Esophagus squamous epithelium (tissue), 4 donors: ENCODE measurements around the gene FOSL2.

Source experiments
- POLR2A ChIP-seq, 4 donors: fragments of 450-650 bp; IDR thresholded peaks; one replicate each; pipeline ENCODE4 v1.6.1; 2017; ENCODE audit warnings: antibody characterized with exemption in 4 of 4, mild to moderate bottlenecking in 4 of 4, moderate library complexity in 3 of 4
- TF ChIP-seq, protein P1 (sequence below), 6 experiments: fragments of 450-650 bp in 4 of 6; fragments of 200-600 bp in 2 of 6; sonication (generic) in 2 of 6; IDR thresholded peaks; one replicate each; pipeline ENCODE4 v1.5.1; 2016 to 2019; ENCODE audit warnings: antibody characterized with exemption in 6 of 6, mild to moderate bottlenecking in 4 of 6, moderate library complexity in 4 of 6

DNA sequence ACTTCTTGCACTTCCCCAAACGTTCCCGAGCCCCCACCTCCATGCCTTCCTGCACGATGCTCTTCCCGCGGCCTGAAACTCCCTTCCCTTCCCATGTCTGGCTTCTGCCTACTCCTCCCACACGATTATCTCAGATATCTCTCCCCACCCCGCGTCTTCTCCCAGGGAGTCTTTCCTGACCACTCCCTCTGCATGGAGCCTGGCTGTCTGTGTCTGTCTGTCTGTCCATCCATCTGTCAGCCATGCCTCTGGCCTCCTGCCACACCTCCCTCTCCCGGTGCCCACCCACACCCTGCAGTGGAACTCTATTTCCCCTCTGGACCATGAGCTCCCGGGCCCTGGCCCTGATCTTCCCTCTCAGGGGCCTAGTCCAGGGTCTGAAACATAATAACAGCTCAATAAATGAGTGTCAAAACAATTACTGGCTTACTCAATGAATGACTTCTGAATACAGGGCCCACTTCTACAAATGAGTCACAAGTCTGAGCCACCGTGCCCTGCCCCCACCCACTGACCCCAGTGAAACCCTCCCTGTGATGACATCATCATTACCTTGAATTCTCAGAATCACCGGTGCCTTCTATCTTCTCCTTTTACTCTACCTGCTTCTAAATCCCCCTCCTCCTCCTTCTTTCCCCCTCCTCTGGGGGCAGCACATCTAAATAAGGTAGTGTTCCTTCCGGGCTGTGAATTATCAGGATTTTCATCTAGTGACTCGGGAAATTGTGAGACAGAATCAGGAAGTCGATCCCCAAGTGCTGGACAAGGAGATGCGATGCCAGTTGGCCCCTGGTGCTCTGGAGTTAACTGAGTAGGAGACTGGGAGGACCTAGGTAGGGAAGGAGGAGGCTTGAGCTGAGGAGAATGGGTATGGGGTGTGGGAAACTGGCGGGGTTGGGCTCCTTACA is 57.1 kb downstream of the FOSL2 start:
- TF ChIP-seq, protein P1, sequence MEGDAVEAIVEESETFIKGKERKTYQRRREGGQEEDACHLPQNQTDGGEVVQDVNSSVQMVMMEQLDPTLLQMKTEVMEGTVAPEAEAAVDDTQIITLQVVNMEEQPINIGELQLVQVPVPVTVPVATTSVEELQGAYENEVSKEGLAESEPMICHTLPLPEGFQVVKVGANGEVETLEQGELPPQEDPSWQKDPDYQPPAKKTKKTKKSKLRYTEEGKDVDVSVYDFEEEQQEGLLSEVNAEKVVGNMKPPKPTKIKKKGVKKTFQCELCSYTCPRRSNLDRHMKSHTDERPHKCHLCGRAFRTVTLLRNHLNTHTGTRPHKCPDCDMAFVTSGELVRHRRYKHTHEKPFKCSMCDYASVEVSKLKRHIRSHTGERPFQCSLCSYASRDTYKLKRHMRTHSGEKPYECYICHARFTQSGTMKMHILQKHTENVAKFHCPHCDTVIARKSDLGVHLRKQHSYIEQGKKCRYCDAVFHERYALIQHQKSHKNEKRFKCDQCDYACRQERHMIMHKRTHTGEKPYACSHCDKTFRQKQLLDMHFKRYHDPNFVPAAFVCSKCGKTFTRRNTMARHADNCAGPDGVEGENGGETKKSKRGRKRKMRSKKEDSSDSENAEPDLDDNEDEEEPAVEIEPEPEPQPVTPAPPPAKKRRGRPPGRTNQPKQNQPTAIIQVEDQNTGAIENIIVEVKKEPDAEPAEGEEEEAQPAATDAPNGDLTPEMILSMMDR (IDR thresholded peaks at IDR 0.05), result no peak
- TF ChIP-seq POLR2A (IDR thresholded peaks at IDR 0.05), result no peak
